COLO829 (cell line): Measurements from ENCODE around the gene CACNA2D2.
"Not testable (repeated sequence)": the region's sequence is repeated elsewhere in the genome, so short reads cannot be mapped to it uniquely, and the experiment has no call there.

Experiments used
- DNase-seq: peaks from one replicate; pipeline ENCODE4 v3.0.0; 2012; ENCODE audit warnings: low spot score

The CACNA2D2 gene

DNA sequence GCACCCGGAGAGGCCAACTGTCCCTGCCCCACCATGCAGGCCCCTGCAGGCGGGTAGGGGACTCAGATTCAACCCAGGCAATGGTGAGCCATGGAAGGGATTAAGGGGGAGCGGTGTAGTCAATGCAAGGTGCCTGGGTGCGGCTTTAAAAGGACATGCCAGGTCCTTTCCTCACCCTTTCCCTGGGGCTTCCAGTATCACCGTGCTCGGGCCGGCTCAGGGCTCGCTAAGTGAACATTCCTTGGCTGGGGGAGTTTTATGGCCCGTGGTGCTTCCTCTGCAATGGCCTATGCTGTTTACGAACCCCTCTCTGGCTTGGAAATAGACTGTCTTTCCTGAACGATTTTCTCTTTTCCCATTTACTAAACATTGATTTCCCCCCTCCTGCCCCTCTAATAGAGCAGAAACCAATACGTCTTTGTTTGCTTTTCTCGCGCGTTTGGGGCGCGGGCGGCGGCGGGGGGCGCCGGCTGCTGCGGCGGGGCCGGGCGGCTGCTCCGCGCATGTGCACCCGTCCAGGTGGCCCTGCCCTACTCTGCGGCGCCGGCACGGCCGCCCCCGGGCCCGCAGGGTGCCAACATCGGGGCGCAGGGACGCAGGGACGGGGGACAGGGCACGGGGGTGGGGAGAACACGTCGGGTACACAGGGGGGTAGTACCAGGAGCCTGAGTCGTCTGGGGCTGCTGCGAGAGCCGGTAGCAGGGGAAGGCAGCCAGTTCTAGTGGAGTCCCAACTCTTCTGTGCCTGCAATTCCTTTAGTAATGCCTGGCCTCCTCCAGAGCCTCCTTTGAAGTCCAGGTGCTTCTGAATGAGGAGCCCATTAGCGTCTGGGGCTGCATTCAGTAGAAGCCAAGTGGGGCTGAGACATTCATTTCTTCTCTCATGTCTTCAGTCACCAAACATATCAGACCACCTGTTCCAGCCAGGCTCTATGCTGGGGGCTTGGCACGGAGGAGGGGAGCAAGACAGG lies 26.9 kb upstream of the CACNA2D2 start:
- DNase-seq: no peak

- peak; percentile 71 for DNase-seq
These were observed 22.6 kb upstream of the CACNA2D2 start for GRCh38 chr3:50525987-50526386.

GRCh38 chr3:50525191-50525910 lies 21.9 kb upstream of the CACNA2D2 start:
- no peak for DNase-seq

DNA sequence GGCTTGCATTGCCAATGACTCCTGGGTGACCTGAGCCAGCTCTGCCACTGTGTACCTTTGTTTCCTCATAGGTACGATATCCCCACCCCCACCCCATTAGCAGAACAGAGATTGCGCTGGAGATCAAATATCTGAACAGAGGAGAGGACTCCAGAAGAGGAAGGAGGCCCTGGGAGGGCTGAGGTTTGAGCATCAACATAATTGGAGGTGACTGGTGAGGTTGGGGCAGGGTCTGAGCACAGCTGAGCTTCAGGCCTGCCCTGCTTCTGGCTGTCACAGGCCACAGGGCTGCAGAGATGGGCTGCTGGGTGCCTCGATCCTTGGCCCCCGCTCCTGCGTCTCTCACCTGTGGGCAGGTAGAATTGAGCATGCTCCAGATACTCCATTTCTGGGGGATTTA lies 21.3 kb upstream of the CACNA2D2 start:
- DNase-seq: no peak

DNA sequence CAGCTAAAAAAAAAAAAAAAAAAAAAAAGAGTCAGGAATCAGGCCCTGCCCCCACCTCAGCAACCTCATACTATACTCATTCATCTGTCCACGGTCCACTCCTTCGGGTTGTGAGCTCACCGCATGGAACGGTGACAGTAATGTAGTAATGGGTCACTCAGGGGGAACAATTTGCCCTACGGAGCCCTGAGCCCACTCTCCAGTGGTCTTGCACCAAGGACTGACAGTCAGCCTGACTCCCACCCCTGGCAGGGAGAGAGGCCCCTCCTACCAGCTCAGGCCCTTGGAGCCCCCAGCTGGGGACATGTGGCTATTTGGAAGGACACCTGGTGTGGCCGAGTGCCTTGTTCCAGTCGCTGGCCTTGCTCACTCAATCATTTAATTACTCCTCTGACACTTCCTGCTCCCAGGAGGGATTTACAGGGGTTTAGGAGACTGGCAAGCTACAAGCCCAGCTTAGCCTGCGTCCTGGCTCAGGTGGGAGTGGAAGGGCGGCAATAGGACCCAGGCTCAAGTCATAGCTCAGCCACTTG lies 19.9 kb upstream of the CACNA2D2 start:
- no peak for DNase-seq

DNA sequence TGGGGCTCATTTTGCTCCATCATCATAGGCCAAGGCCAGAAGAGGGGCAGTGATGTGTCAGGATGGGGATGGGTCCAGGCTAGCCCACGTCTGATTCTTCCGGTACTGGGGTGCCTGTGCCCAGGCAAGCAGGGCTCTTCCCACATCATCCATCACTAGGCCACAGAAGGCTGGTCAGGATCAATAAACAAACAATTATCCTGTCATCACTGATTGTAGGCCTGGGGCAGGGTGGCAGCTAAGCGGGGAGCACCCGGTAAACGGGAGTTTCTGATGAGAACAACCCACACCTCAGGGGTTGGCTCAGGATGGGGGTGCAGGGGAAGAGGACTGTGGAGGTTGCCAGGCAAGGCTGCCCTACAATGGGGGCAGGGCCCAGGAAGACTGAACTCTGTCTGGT lies 18.1 kb upstream of the CACNA2D2 start:
- no peak for DNase-seq

DNA sequence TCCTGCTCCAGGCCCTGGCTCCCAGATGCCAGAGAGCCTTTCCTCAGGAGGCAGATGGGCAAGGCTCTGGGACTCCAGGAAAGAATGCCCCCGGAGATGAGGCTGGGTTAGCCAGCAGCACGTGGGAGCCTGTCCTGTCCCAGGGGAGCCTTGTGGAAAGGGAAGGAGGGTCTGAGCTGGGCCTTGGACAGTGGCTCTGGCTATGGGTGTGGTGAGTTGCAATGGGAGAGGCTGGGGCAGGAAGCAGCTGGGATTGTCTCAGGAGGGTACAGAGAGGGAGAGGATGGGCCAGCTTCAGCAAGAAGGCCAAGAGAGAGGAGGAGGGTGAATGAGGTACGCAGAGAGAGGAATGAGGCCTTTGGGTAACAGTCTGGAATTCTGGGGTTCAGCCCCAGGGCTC lies 17.4 kb upstream of the CACNA2D2 start:
- peak; percentile 34 for DNase-seq

- DNase-seq: peak; percentile 58
These were observed 16.1 kb upstream of the CACNA2D2 start for GRCh38 chr3:50519471-50520089.

GRCh38 chr3:50518436-50518835 lies 15.0 kb upstream of the CACNA2D2 start:
- DNase-seq: no peak

GRCh38 chr3:50517721-50518206 lies 14.3 kb upstream of the CACNA2D2 start:
- no peak for DNase-seq

DNA sequence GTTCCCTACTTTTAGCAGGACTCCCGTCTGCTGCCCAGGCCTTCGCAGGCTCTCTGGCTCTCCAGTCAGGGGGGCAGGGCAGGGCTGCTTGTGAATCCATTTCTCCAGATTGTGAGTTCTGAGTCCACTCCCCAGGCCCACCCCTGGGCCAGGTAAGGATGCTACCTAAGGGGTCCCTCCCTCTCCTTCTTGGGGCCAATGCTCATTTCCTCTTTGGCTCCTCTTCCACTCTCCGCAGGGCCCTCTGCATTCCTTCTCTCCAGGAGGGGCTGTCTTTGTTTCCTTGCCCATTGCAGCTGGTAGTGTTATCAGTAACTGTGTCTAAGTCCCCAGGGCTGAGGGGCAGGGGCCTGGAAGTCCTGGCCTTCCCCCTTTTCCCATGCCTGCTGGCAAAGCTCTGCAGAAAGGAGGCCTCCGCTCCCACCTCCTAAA lies 13.0 kb upstream of the CACNA2D2 start:
- no peak for DNase-seq

DNA sequence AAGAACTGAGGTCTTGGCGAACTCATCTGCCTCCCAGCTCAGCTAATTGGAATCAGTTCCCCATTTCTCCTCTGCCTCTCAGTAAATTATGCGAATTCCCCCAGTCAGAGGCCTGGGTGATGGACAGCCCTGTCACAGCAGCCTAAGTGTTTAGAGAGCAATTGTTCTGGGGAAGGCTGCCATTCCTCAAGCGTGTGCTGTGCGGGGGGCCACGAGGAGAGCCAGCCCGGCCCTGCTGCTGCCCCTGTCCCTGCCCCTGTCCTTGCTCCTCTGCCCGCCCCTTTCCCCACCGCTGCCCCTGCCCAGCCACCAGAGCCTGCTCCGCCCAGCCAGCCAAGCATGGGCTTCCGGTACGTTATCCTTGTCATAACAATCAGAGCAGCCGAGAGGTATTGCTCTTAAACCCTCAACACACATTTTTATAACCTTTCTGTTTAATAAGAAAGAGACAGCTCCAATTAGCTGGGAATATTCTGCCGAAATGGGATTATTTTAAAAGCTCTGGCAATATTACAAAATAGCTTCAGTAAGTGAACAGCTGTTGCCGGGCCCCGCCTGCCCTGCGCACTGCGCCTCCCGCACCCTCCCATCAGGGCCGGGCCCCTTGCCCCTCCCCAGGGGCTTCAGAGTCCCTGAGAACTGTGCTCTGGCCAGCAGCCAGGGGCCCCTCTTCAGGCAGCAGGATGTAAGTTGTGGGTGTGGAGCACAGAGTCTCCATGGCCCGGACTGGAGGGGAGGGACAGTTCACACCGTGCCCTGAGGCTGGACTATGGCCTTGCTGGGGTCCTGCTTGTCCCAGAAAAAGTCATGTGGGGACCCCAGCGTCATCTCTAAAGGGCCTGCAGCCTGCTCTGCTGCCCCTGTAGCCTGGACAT lies 12.4 kb upstream of the CACNA2D2 start:
- DNase-seq: no peak

- DNase-seq: not testable (repeated sequence)
These were observed 9.5 kb upstream of the CACNA2D2 start for GRCh38 chr3:50512908-50513307.

DNA sequence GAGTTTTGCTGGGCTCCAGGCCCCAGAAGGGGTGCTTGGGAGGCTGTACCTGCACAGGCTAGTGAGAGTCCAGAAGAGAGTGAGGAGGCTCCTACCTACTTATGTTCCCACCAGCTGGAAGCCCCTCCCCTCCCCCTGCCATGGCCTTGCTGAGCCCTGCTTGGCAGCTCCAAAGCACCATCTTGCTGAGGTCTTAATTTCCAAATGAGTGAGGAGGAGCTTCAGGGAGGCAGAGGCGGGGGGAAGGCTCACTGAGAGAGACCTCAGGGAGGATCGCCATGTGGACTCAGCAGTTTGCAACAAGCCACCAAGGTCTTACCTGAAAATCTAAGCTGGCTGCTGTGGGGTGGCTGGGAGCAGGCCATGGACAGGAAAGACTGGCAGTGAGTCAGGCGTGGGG lies 8.7 kb upstream of the CACNA2D2 start:
- no peak for DNase-seq

DNA sequence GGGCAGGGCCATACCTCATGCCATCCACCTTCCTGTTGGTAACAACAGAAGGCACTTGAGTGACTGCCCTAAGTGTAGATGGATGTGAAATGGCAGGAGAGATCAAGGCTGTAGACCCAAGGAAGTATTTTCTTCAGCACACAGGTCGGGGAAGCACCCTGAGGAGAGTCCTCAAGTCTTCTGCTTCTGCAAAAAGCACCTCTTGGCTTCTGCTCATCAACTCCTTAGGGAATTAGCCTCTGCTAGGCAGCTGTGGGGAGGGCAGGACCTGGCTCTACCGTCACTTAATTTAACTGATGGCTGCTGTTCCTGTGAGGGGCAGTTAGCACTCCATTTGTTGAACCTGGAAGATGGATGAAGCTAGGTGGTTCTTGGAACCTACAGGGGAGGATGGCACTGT lies 6.9 kb upstream of the CACNA2D2 start:
- DNase-seq: no peak

DNA sequence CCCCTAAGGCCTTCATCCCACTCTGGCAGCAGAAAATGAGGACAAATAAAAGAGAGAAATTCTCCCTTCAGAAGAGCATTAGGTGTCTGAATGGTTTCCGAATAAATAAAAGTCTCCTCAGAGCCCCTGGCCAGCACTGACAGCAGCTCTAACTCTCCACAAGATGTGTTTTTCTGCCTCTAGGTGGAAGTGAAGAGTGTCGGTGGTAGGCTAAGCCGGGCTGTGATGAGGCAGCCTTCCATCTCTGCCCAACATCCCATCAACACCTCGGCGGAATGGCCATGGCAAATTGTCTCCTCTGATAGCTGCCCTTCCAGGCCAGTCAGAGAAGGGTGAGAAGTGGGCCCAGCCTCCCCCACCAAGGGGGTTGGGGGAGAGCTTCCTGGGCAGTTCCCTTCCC lies 6.3 kb upstream of the CACNA2D2 start:
- DNase-seq: no peak

- DNase-seq: no peak
These were observed 5.4 kb upstream of the CACNA2D2 start for GRCh38 chr3:50508821-50509220.

- DNase-seq: no peak
These were observed 2.7 kb upstream of the CACNA2D2 start for GRCh38 chr3:50506169-50506568.

DNA sequence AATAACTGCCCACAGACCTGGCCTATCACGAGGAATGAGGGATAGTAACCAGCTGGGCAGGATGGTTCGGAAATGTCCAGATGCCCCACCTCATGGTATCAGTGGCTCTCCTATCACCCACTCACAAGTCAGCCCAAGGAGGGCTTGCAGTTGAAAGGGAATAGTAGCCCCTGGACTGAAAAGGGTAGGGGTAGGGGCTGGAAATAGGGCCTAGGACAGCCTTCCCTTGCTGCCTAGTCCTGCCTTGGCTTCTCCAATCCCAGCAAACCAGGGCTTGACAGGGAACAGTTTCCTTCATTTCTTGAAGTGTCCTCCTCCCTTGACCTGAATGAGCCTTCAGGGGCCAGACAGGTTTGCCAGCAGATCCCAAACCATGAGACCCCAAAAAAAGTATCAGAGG lies 1.2 kb upstream of the CACNA2D2 start:
- no peak for DNase-seq

DNA sequence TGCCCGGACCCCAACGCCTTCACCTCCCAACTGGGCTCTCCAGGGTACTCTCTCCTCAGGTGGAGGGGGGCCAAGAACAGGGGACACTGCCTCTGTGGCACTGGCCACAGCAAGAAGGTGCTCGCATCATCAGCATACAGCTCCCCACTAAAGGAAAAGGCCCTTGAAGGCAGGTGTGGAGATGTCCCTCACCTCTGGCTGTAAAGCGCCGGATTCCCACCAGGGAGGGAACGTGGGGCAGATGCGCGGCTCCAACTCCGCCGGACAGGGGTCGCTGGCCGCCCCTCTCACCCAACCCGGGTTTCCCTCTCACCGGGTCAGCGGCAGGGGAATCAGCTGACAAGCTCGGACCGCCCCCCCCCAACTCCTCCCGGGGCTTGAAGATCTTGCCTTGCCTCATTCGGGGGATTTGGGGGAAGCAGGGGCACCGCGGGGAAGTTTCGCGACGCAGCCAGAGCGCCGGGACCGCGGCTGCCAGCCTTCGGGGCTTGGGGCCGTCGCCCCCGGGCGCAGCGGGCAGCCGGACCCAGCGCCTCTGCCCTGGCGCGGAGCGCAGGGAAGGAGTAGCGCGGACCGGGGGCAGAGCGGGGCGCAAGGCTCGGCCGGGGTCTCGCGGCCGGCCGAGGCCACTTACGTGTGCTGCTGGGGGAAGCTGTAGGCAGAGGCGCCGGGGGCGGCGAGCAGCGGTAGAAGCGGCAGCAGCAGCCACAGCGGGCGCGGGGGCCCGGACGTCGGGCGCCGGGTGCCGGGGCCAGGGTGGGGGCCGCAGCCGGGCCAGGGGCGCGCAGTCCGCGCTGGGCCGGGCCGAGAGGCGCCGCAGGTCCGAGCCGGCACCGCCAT lies 630 bp downstream of the CACNA2D2 start:
- DNase-seq: no peak
